ENCODE data around the gene OSBPL9.
A peak's percentile ranks its signal among the peaks of the same experiment; 100 is the strongest.
"Not testable (repeated sequence)": the region's sequence is repeated elsewhere in the genome, so short reads cannot be mapped to it uniquely, and the experiment has no call there.

The OSBPL9 gene

DNA sequence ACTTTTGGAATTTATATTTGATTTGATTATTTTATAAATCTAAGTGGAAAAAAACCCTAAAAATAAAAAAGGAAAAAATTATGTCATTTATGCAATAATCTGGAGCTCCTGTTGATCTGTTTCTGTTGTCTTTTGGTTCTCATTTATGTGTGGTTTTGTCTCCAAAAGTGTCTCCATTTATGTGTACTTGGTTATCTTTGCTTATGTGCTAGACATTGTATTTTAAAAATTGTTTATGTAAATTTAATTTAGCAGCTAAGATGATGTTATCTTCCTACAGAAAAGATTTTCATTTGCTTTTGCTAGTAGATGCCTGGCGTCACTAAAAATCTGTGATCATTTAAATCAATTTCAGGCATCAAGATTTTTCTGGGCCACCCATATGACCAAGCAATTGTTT, 95.7 kb downstream of the OSBPL9 start:
- DNase-seq (ENCODE audit: low spot score) = no peak

GRCh38 chr1:51714374-51715019, 97.6 kb downstream of the OSBPL9 start:
- DNase-seq (ENCODE audit: low spot score) = peak; percentile 14

GRCh38 chr1:51715369-51715768, 98.5 kb downstream of the OSBPL9 start:
- DNase-seq (ENCODE audit: low spot score) = no peak

DNA sequence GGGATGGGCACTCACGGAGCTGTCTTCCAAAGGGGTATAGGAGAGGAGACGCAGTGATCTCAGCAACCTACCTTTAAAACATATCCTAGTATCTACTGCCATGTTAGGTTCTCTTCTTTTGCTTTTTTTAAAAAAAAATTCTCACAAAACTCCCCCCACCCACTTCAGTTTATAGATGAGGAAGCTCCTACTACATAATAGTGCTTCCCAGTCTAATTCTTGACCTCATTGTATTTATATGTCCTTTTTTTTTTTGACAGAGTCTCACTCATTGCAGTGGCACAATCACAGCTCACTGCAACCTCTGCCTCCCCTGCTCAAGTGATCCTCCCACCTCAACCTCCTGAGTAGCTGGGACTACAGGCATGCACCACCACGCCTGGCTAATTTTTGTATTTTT, 99.9 kb downstream of the OSBPL9 start:
- no peak for DNase-seq (ENCODE audit: low spot score)

DNA sequence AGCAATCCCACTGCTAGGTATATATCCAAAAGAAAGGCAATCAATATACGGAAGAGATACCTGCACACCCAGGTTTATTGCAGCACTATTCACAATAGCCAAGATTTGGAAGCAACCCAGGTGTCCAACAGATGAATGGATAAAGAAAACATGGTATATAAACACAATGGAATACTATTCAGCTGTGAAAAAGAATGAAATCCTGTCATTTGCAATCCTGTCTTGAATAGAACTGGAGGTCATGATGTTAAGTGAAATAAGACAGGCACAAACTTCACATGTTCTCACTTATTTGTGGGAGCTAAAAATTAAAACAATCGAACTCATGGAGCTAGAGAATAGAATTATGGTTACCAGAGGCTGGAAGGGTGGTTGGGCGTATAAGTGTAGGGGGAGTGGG, 101.0 kb downstream of the OSBPL9 start:
- DNase-seq (ENCODE audit: low spot score) = no peak

GRCh38 chr1:51719146-51719545, 102.3 kb downstream of the OSBPL9 start:
- DNase-seq (ENCODE audit: low spot score) = no peak

DNA sequence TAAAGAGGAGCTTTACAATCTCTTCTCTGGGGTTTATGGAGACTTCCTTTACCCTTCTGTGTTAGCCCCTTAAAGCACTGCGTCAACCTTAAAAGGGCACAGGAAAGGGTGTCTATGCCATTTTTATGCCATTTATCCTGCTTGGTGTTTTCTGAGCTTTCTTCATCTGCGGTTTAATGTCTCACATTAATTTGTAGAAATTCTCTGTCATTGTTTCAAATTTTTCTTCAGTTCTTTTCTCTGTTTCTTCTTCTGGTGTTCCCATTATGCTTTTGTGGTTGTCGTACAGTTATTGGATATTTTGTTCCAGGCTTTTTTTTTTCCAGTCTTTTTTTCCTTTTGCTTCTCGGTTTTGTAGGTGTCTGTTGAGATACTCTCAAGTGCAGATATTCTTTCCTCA, 107.9 kb downstream of the OSBPL9 start:
- DNase-seq (ENCODE audit: low spot score) = no peak

DNA sequence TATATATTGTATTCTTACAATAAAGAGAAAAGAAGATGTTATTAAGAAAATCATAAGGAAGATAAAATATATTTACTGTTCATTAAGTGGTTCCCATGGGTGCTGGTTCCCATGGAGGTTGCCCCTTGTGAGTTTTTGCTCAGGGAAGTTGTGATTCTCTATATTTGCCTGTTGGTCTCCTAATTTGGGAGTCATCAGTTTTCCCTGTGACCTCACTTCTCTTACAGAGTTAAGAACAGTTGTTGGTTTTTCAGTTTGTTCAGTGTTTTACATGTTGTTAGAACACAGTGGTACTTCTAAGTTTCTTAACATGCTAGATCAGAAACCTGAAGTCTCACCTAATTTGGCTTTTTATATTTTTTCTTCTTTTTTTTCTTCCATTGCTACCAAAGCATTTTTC, 109.2 kb downstream of the OSBPL9 start:
- DNase-seq (ENCODE audit: low spot score) = no peak

GRCh38 chr1:51726544-51727225, 109.8 kb downstream of the OSBPL9 start:
- DNase-seq (ENCODE audit: low spot score) = no peak

DNA sequence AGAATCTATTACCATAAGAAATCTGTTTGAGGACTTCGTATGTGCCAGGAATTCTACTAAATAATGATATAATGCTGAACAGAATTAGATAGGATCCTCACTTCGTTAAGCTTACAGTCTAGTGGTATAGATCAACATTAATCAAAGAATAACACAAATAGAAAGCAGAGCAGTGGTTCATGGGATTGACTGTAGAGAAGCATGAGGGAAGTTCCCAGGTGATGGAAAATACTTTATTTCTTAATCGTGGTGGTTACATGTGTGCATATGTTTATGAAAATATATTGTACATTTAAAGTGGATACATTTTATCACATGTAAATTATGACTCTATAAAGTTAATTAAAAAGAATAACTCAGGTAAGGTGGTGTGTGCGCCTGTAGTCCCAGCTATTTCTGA, 110.5 kb downstream of the OSBPL9 start:
- no peak for DNase-seq (ENCODE audit: low spot score)

DNA sequence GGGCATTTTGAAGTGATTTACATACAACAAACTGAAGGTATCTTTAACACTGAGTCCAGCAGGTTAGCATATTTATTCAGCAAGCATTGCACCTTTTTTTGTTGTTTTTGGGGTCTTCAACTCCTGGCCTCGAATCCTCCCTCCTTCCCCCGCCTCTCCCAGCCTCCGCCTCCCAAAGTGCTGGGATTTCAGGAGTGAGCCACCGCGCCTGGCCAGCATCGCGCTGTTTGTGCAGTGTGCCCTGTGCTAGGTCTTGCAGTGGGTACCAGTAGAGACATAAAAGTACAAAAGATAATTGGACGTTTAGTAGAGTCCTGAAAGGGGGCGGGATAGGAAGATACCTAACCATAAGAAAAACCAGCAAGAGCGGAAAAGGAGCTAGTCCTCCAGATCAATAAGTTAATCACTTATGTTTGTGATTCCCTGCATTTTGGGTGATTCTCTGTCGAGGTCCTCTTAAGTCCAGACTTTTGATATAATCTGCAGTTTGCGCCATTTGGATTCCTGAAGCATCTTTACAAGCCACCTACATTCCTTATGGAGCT, 111.8 kb downstream of the OSBPL9 start:
- DNase-seq (ENCODE audit: low spot score) = no peak

DNA sequence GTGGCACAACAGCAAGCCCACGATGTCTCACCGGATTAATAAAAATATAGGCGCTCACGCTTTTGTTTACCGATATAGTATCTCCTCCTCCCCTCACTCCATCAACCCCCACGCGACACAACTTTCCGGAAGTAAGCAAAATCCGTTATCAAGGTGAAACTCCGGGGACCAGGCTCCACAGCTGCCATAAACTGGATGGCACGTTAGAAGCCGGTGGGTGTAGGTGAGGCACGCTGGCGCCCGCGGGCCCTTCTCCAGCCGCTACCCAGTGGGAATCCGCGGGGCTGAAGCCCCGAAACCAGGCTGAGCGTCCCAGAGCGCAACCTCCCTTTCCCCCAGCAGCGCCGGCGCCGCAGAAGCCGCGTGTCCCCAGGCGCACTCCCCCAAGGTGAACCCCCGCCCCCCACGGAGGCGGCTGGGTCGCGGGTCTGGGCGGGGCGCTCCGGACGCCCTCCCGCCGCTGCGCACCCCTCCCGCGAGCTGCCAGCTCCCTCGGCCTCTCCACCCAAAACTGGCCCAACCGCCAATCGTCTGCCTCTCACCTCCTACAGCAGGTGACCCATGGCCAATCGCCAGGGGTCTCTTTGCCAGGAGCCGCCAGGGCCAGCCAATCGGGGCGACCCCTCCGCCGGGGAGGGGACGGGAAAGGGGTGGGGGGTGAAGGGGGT, 112.4 kb downstream of the OSBPL9 start:
- DNase-seq (ENCODE audit: low spot score) = peak; percentile 65

GRCh38 chr1:51729824-51730301, 113.0 kb downstream of the OSBPL9 start:
- DNase-seq (ENCODE audit: low spot score) = no peak

DNA sequence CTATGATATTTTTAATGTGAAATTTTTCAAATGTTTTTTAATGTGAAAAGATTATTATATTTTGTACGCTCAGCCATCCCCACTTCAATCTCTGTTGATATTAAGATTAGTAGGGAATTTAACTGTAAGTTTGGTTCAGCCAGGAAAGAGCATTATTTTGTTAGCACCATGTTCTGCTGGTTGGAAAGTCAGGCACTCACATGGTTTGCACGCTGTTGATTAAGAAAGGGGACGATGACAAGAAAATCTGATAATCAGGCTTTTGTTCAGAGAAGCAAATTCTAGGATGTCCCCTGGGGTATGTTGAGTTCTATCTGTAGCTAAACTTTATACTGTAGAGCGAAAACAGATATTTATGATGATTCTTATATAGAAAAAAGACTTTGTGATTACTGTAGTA, 115.1 kb downstream of the OSBPL9 start:
- no peak for DNase-seq (ENCODE audit: low spot score)

DNA sequence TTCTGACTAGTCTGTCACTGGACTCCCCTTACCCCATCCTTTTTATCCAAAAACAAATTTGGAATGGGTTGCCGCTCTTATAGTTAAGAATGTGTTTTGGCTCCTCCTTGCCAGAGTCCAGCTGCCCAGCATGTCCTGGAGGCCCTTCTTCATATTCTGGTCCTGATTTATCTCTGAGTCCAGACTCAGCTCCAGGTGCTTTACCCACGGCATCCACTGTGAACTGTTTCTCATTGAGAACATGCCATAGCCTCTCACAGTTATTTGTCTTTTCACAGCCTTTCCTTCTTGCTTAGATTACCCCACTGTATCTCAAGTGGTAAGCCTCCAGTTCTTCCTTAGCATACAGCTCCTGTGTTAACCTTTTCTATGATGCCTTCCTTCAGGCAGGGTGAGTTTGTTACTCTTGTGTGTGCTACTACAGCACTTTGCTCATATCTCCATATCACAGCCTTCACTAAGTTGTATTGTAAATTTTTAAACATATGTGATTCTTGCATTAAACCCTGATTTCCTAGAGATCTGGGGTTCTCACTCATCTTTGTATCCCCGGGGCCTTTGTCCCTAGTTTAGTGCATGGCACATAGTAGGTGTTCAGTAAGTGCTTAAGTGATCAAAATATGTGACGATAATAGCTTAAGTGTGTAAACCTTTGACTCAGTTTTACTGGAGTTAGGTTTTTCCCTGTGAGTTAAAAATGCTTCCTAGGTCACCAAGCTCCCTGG, 116.0 kb downstream of the OSBPL9 start:
- DNase-seq (ENCODE audit: low spot score) = no peak

- DNase-seq (ENCODE audit: low spot score) = not testable (repeated sequence)
These were observed 116.5 kb downstream of the OSBPL9 start for GRCh38 chr1:51733426-51733774.

DNA sequence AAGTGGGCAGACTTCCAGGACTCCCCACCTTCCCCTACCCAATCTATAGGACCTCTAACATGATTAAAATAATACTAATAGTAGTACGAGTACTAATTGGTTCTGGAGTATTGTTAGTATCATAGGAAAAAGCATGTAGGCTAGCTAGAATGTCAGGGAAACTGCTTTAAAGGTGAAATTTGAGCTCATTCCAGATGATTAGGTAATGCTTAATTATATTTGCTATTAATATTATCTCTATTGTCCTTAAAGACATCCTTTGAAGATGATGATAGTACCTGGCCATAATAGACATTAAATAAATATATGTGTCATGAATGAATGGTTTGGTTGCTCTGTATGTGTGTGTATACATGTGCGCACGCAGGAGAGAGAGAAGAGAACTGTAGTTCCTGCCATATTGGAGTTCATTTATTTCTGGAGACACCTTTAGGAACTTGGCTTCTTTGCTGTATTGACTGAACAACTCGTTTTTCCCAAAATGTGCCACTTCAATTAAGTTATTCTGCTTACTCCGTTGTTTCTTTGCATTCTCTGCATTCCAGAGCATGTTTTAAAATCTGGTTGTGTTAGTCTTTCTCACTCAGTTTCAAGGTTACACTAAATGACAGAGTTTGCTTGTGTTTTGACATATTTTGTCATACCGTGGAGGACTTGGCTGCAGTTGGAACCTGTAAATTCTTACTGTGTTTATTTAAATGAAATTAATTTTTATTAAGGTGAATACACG, 117.1 kb downstream of the OSBPL9 start:
- DNase-seq (ENCODE audit: low spot score) = peak; percentile 10

DNA sequence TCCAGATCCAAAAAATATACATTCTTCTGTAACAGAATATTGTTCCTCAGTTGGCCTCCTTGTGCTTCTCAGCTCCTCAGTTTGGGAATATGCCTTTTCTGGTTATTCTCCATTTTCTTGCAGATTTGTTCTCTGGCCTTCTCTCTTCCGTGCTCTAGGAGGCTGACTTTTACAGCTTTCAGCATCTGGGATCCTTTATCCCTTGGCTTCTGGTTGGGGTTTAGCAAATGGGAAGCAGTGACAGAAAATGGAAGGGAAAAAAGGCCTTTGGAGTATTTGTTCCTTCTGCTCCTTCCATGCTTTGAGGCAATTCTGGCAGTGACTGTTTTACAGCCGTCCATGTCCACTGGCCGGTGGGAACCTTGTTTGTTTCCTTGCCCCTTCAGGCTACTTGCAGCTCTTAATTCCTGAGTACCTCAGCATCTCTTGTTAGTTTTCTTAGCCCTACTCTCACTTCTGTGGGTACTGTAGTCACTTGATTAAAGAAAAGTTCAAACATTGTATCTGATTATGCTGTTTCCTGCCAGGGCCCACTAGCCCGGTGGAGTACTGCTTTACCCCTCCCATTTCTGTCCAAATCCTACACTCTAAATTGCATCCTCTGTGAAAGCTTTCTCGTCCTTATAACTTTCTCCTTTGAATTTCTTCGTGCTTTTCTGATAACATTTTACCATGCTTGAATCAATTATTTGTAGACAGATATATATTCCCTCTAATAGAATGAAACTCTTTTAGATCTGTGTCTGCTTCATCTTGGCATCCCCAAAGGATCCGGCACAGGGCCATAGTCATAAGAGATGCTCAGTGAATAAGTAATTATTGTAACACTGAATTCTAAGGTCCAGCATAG, 118.2 kb downstream of the OSBPL9 start:
- peak; percentile 22 for DNase-seq (ENCODE audit: low spot score)

- DNase-seq (ENCODE audit: low spot score) = no peak
These were observed 118.9 kb downstream of the OSBPL9 start for GRCh38 chr1:51735746-51736254.

DNA sequence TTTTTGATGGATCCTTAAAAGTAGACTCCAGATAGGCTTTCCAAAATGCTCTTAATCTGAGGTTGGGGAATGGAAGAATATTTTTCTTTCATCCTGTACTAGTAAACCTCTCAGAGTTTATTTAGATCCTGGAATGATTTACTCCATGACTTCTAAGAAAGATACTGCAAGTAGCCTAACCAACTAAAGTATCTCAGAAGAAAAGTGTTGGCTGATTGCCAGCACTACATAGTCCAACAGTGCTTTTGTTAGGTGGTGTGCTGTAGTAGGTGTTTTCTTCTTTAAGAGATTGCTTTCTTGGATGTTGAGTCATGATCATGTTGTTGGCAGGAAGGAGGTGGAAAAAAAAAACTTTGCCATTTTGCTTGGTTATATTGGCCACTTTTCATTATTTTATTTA, 119.8 kb downstream of the OSBPL9 start:
- DNase-seq (ENCODE audit: low spot score) = peak; percentile 11

DNA sequence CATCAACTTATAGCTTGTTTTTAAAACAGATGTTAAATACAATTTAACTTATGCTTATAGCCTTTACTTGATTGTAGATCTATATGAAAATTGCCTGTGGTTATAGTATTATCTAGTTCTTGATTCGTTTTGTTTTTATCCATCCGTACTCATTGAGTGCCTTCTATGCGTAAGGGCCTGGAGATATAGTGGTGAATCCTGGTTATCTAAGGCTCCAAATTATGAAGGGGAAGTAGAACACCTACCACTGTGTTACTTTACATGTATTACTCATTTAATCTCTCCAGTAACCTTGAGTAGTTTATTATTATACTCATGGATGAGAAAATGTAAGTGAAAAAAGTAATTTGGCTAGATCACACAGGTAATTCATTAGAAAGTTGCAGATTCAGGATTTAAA, 121.8 kb downstream of the OSBPL9 start:
- DNase-seq (ENCODE audit: low spot score) = no peak

Data from AG20443 (cell line).